ENCODE data around the gene KIF26A.

KIF26A gene

GRCh38 chr14:104161602-104162367, 23.4 kb downstream of the KIF26A start:
- Histone ChIP-seq H3K79me2 (ENCODE audit: insufficient read depth, low read length) (no peaks in the 10 kb centered on the region), H3F3A (ENCODE audit: insufficient read depth, low read length) (no peaks in the 10 kb centered on the region), H3K4me3 (ENCODE audit: low read depth, low read length, poor library complexity, severe bottlenecking) (no peak overlapping the region), H3K36me3 (ENCODE audit: insufficient read depth, low read length) (no peaks in the 10 kb centered on the region), H3K9me2 (ENCODE audit: low read depth, low read length) (no peaks in the 10 kb centered on the region), H4K20me1 (ENCODE audit: insufficient read depth, low read length) (no peaks in the 10 kb centered on the region), H3K27ac (ENCODE audit: low read depth, low read length, poor library complexity, severe bottlenecking) (no peak overlapping the region), H3K27me3 (ENCODE audit: insufficient read depth, low read length) (no peaks in the 10 kb centered on the region; the same call in 1 of the 2 replicates), H3K4me1 (ENCODE audit: insufficient read depth, low read length, severe bottlenecking) (no peaks in the 10 kb centered on the region), H3K4me2 (ENCODE audit: low read length) (no peak overlapping the region), H3K9ac (ENCODE audit: low read length) (no peak overlapping the region), H2AFZ (ENCODE audit: low read length) (no peak overlapping the region), H3K9me3 (ENCODE audit: low read length) (no peaks in the 10 kb centered on the region)
- TF ChIP-seq EZH2 (IDR thresholded peaks at IDR 0.05; ENCODE audit: borderline replicate concordance, low read length) (no peak), CTCF (IDR thresholded peaks at IDR 0.05; ENCODE audit: low read length) (no peak)

GRCh38 chr14:104162495-104162894, 24.1 kb downstream of the KIF26A start:
- TF ChIP-seq CTCF (IDR thresholded peaks at IDR 0.05; ENCODE audit: low read length) (no peak), EZH2 (IDR thresholded peaks at IDR 0.05; ENCODE audit: borderline replicate concordance, low read length) (no peak)
- Histone ChIP-seq H3K79me2 (ENCODE audit: insufficient read depth, low read length) (no peaks in the 10 kb centered on the region), H3F3A (ENCODE audit: insufficient read depth, low read length) (no peaks in the 10 kb centered on the region), H3K9ac (ENCODE audit: low read length) (no peak overlapping the region), H3K27me3 (ENCODE audit: insufficient read depth, low read length) (no peaks in the 10 kb centered on the region; the same call in 1 of the 2 replicates), H2AFZ (ENCODE audit: low read length) (no peak overlapping the region), H3K36me3 (ENCODE audit: insufficient read depth, low read length) (no peaks in the 10 kb centered on the region), H3K4me2 (ENCODE audit: low read length) (no peak overlapping the region), H3K9me2 (ENCODE audit: low read depth, low read length) (no peaks in the 10 kb centered on the region), H3K4me1 (ENCODE audit: insufficient read depth, low read length, severe bottlenecking) (no peaks in the 10 kb centered on the region), H4K20me1 (ENCODE audit: insufficient read depth, low read length) (no peaks in the 10 kb centered on the region), H3K9me3 (ENCODE audit: low read length) (no peaks in the 10 kb centered on the region), H3K27ac (ENCODE audit: low read depth, low read length, poor library complexity, severe bottlenecking) (no peak overlapping the region), H3K4me3 (ENCODE audit: low read depth, low read length, poor library complexity, severe bottlenecking) (no peak overlapping the region)

- Histone ChIP-seq H3K4me3 (ENCODE audit: low read depth, low read length, poor library complexity, severe bottlenecking) (no peak overlapping the region), H3K27me3 (ENCODE audit: insufficient read depth, low read length) (no peaks in the 10 kb centered on the region; the same call in 1 of the 2 replicates), H4K20me1 (ENCODE audit: insufficient read depth, low read length) (no peaks in the 10 kb centered on the region), H3K79me2 (ENCODE audit: insufficient read depth, low read length) (no peaks in the 10 kb centered on the region), H3K4me2 (ENCODE audit: low read length) (no peak overlapping the region), H3K4me1 (ENCODE audit: insufficient read depth, low read length, severe bottlenecking) (no peaks in the 10 kb centered on the region), H3K9me3 (ENCODE audit: low read length) (no peaks in the 10 kb centered on the region), H3F3A (ENCODE audit: insufficient read depth, low read length) (no peaks in the 10 kb centered on the region), H3K9me2 (ENCODE audit: low read depth, low read length) (no peaks in the 10 kb centered on the region), H3K9ac (ENCODE audit: low read length) (no peak overlapping the region), H2AFZ (ENCODE audit: low read length) (no peak overlapping the region), H3K36me3 (ENCODE audit: insufficient read depth, low read length) (no peaks in the 10 kb centered on the region), H3K27ac (ENCODE audit: low read depth, low read length, poor library complexity, severe bottlenecking) (no peak overlapping the region)
- no peak for TF ChIP-seq CTCF (IDR thresholded peaks at IDR 0.05; ENCODE audit: low read length)
- TF ChIP-seq EZH2 (IDR thresholded peaks at IDR 0.05; ENCODE audit: borderline replicate concordance, low read length) = no peak
Observed at GRCh38 chr14:104163541-104163940, 25.2 kb downstream of the KIF26A start.

Data from OCI-LY1 (cell line).